PFSK-1 (cell line): ENCODE results near the gene PON3.

Experiments
- FOXP2 ChIP-seq: optimal IDR thresholded peaks from 2 replicates; pipeline ENCODE3; 2011; ENCODE audit warnings: borderline replicate concordance, control low read depth, inconsistent platforms; ENCODE audit not compliant: insufficient read depth; ENCODE audit errors: extremely low read length, extremely low read depth
- POLR2AphosphoS5 ChIP-seq: IDR thresholded peaks from 2 replicates; pipeline ENCODE4 v1.6.1; 2012; ENCODE audit warnings: low read depth, mild to moderate bottlenecking, control low read depth, low read length, moderate library complexity
- SIN3A ChIP-seq: IDR thresholded peaks from 2 replicates; pipeline ENCODE4 v1.6.1; 2012; ENCODE audit warnings: mild to moderate bottlenecking, low read length, moderate library complexity, borderline replicate concordance; ENCODE audit not compliant: insufficient read depth
- TAF1 ChIP-seq: IDR thresholded peaks from 2 replicates; pipeline ENCODE4 v1.6.1; 2012; ENCODE audit warnings: low read length, control low read depth, borderline replicate concordance; ENCODE audit not compliant: insufficient read depth
- TF ChIP-seq, protein P1 (sequence below), 2 experiments: IDR thresholded peaks; 2 replicates each; pipeline versions ENCODE4 v1.6.1 to v1.8.0; 2011 to 2012; ENCODE audit warnings: low read depth in 2 of 2, low read length in 2 of 2, control low read depth in 1 of 2, inconsistent platforms in 1 of 2, mild to moderate bottlenecking in 1 of 2, moderate library complexity in 1 of 2; ENCODE audit not compliant: insufficient read depth in 1 of 2

The PON3 gene

DNA sequence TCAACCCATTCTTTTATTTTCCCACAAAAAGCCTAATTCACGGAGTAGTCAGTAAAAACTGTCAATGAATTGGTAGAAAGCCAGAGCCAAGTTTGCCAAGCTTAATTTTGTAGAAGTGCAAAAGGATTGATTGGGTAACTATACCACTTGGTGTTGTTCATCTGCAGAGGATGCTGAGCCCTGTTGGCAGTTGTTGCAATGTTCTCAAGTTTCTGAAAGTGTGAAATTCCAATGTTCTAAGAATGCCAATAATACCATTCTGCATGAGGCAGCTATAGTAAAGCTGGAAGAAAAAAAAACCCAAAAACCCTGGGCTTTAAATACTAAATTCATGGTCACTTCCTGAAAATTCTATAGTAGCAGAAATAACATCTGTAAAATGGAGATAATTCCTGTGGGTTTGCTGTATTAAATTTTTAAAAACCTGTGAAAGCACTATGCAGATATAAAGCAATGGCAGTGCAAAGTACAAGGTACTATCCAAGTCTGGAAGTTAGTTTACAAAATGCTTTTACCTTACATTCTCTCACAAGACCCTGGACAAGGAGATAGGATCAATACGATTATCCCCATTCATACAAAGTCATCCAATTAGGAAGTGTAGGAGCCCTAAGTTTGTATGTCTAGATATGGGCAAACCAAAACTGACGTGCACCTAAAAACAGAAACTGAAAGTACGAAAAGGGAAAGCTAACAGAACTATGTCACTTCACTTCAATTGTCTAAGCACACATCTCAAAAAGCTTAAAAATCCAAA, 65.8 kb downstream of the PON3 start:
- TF ChIP-seq TAF1 (no peak), SIN3A (no peak), POLR2AphosphoS5 (no peak), FOXP2 (no peak)
- TF ChIP-seq, protein P1, sequence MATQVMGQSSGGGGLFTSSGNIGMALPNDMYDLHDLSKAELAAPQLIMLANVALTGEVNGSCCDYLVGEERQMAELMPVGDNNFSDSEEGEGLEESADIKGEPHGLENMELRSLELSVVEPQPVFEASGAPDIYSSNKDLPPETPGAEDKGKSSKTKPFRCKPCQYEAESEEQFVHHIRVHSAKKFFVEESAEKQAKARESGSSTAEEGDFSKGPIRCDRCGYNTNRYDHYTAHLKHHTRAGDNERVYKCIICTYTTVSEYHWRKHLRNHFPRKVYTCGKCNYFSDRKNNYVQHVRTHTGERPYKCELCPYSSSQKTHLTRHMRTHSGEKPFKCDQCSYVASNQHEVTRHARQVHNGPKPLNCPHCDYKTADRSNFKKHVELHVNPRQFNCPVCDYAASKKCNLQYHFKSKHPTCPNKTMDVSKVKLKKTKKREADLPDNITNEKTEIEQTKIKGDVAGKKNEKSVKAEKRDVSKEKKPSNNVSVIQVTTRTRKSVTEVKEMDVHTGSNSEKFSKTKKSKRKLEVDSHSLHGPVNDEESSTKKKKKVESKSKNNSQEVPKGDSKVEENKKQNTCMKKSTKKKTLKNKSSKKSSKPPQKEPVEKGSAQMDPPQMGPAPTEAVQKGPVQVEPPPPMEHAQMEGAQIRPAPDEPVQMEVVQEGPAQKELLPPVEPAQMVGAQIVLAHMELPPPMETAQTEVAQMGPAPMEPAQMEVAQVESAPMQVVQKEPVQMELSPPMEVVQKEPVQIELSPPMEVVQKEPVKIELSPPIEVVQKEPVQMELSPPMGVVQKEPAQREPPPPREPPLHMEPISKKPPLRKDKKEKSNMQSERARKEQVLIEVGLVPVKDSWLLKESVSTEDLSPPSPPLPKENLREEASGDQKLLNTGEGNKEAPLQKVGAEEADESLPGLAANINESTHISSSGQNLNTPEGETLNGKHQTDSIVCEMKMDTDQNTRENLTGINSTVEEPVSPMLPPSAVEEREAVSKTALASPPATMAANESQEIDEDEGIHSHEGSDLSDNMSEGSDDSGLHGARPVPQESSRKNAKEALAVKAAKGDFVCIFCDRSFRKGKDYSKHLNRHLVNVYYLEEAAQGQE (IDR thresholded peaks at IDR 0.05; ENCODE audit: insufficient read depth in 1 of 2, low read depth in 2 of 2, low read length in 2 of 2): no peak

DNA sequence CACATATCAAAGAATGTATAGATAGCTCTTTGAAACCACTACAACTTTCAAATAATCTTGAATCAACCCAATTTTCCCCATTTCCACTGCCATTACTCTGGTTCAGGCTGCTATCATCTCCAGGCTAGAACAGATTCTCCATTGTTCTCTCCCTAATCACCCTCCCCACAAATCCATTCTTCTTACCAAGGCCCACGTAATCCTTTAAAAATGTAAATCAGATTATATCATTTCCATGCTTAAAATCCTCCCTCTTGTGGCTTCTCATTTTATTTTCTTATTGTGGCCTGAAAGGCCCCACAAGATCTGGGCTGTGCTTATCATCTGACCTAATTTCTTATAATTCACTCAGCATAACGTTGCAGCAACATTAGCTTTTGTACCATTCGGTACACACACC, 68.8 kb downstream of the PON3 start:
- TF ChIP-seq, protein P1 (IDR thresholded peaks at IDR 0.05; ENCODE audit: insufficient read depth in 1 of 2, low read depth in 2 of 2, low read length in 2 of 2): no peak
- TF ChIP-seq SIN3A (no peak), TAF1 (no peak), FOXP2 (no peak), POLR2AphosphoS5 (no peak)

DNA sequence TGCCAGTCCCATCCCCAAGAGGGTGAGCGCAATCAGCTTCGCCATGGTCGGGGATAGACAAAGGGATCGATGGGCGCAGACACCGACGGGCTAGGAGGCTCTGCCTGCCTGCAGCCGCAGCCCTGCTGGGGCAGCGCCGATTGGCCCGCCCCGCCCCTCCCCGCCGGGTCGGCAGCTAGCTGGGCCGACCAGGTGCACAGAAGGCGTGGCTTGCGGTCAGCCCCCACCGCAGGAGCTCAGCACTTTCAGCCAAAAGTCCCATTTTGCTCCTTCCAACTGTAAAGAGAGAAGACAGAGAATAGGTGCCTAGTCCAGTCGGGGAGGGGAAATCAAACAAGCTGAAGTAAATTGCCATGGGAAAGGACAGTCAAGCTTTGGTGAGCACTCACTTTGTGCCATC, 71.7 kb downstream of the PON3 start, which contains the start of gene PON1:
Gene PON1, minus strand, starts transcription at position 102 of the 400 bp plus-strand sequence. Its CDS starts 57 bp downstream, at position 45.
- TF ChIP-seq POLR2AphosphoS5 (no peak), TAF1 (no peak), FOXP2 (no peak)
- TF ChIP-seq, protein P1 (IDR thresholded peaks at IDR 0.05; ENCODE audit: insufficient read depth in 1 of 2, low read depth in 2 of 2, low read length in 2 of 2): no peak

DNA sequence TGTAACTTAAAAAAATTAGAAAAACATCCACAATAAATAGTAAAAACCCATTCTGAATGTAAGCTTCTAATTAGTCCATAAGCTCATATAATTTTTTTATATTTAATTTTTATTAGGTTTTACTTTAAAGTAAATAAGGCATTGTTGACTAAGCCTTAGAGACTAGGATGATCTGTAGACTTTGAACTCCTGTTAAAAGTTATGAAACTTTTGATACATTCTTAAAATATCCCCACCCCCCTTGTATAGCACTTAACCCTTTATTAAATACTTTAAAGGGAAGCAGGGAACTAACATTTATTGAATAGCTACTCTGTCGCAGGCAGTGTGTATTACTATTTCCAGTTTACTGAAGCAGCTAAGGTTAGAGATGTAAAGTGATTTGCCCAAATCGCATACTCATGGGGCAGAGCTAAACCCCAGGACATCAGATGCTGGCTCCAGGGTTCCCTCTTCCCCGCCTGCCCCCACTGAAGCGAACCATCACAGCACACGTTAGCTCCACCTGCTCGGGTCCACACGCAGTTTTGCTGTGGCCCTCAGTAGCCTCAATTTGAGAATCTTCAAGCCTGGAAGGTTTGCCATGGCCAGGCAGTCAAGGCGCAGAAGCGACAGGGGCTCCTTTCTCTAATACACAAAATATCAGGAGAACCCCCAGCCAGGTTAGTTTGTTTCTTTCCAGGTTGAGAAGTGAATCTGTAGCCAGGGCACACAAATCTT, 72.6 kb downstream of the PON3 start:
- TF ChIP-seq SIN3A: no peak
- no peak for TF ChIP-seq TAF1
- no peak for TF ChIP-seq FOXP2
- TF ChIP-seq, protein P1 (IDR thresholded peaks at IDR 0.05; ENCODE audit: insufficient read depth in 1 of 2, low read depth in 2 of 2, low read length in 2 of 2): no peak
- TF ChIP-seq POLR2AphosphoS5: no peak
